Effector CD8-positive, alpha-beta T cell (primary cell): Measurements from ENCODE around the gene POU2AF1.

Experiments used
- DNase-seq: peaks from one replicate; lab custom pipeline; 2025; lab: John Stamatoyannopoulos, UW
- total RNA-seq, 4 experiments: gene quantifications; one replicate each; lab custom pipeline; 2026; lab: John Stamatoyannopoulos, UW

Gene POU2AF1
- total RNA-seq = 0 to 2.6 (median 0.44) reads per million in 4 experiments

- DNase-seq = peak; percentile 16
Measured at GRCh38 chr11:111378861-111379601, at the start of gene POU2AF1. Gene POU2AF1 (minus strand): TSS chr11:111379275. CDS start chr11:111379177, 98 bp downstream.

DNA sequence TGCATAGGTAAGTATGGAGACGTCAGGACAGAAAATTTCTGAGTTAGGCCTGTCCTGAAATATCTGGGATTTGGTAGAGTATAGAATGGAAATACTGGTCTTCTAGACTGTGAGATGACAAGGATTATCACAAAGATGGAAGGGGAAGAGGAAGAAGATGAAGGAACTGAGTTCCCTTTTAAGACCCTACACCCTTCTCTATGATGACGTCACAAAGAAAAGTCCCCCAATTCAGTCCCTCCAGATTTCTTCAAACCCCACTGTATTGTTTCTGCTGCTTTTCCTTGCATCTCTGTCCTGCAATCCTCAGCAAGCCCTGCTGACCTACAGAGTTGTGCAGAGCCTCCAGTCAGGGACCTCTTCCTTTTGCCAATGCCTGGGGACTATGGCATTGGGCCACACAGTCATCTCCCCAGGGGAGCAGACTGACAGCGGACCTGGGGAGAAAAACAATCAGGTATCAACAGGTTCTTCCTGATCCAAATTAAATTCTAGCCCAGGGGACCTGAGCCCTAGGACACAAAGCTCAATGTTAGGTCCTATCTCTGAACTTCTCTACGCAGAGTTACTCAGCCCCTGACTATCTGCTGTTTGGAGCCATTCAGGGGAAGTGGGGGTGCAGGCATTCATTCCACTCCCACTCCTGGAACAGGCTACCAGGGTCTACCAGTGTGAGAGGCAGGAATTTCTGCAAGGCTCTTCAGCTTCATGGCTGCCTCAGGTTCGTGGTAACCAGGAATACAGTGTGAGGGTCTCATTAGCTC is 49.2 kb upstream of the POU2AF1 start:
- DNase-seq = no peak

- no peak for DNase-seq
Measured at GRCh38 chr11:111427471-111427912, 48.4 kb upstream of the POU2AF1 start.

DNA sequence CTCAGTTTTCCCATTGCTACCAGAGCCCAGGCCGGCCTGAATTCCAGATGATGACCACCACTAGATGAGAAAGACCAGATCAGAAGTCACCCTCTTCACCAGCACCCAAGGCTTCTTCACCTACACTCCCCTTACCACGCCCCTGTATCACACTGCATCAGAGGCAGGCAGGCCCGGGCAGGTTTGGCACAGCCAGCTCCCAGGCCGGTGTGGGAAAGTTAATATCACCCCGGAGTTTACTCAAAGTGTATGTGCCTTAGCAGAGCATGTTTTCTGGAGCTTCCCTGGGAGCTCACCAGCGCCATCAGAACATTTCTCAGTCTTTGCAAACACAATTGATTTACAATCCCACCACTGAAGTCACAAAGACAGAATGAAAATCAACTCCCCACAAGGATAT is 47.5 kb upstream of the POU2AF1 start:
- no peak for DNase-seq

DNA sequence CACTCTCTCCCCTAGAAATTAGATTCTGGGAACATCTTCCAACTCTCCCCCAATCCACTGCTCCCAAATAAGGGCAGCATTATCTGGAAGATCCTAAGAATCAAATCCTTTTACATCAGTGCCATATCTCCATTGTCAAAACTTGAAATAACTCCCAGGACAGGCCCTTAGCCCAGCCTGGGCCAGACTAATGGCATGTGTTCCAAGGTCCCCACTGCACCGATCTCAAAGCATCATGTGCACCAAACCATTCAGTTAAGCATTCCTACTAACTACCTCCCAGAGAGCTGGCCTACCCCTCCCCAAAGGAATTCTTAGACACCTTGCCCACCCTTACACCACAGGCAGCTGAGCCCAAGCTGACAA is 44.2 kb upstream of the POU2AF1 start:
- DNase-seq = no peak

GRCh38 chr11:111422494-111423249 is 43.6 kb upstream of the POU2AF1 start:
- DNase-seq = peak; percentile 6

DNA sequence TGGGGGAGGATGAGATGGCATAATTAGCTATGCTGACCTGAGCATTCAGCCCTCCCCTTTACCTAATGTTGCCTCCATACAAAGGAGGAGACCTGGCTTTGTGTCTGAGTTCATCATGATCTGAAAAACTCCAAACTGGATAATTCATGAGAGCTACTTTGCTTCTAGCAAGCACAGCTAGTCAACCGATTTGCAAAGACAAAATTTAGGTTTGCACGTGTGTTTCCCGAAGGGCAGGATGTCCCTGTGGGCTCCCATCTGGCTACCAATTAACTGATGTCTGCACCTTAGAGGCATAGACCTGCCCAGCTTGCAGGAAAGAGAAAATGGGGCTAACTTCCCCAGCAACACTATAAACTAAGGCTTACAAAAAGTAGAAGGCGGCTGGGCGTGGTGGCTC is 42.2 kb upstream of the POU2AF1 start:
- no peak for DNase-seq

DNA sequence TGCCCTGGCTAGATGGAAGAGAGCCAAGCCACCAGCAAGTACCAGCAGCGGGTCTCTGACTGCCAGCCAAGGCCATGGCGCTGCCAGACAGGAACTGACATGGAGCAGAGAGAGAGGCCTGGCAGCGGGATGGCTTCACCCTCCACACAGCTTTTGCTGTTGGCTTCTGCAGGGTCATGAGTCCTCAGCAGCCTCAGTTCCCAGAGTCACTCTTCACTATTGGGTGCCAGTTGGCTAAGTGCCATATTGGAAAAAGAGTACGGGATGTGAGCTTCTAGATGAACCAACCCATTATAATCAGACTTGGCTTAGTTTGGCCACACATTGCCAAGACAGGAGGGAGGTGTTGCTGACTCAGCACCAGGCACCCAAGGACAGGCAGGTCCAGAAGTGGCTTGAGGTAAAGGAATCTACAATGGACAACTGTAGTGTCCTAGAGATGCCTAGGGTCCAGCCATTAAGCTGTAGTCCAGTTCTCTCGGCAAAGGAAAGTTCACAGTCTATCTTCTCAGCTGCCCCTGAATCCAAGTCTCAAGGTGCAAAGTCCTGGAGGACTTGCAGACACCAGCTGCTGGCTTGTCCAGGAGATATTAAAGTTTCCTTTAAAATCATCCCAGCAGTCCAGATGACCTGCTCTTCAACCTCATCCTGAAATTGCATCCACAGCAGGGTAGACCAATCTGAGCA is 40.7 kb upstream of the POU2AF1 start:
- DNase-seq = no peak

DNA sequence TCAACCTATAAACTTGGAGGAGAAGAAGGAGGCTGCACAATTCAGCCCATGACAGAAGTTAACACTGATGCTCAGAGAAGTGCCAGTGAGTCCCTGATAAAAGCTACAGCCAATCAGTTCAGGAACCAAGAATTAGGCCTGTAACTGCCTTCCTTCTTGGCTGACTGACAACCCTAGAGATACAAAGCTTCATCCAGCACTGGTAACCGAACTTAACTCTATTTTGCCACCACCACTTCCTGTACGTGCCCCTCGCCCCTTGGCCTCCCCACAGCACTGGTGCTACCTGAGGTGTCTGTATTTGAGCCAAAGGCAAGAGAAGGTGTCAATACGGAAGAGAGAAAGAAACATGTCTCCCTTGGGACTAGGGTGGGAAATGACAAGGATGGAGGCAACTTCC is 40.1 kb upstream of the POU2AF1 start:
- no peak for DNase-seq

GRCh38 chr11:111418436-111418787 is 39.3 kb upstream of the POU2AF1 start:
- DNase-seq = no peak

GRCh38 chr11:111417766-111418435 is 38.8 kb upstream of the POU2AF1 start:
- DNase-seq = no peak

- DNase-seq = no peak
Measured at GRCh38 chr11:111417011-111417765, 38.1 kb upstream of the POU2AF1 start.

DNA sequence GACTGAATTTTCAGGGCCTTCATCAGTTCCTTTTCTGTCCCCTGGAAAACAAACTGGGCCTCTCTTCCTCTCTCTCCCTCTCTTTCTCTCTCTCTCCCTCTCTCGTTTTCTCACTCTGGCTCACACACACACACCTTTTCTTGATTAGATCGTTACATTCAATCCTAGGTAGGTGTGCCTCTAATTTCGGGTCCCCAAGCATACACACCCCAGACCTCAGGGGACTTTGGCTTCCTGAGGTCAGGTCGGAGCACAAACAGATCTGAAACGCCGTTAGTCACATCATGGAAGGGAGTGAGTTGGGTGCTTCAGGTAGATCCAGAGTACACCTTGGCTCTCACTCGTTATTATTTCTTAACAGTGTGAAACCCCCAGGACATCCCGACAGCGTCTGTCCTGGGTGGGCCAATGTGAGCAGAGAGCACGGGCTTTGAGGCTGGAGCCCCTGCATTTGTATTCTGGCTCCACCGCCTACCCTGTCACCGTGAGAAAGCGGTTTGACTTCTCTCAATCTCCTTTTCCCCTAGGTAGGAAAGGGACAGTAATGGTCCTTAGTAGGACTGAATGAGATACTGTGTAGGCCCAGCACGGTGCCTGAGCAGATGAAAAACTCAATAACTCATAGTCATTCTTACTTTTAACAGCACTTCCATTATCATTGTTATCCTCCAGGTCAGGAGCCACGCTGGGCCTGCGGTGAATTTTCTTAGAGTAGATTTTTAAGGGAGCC is 37.3 kb upstream of the POU2AF1 start:
- DNase-seq = no peak

DNA sequence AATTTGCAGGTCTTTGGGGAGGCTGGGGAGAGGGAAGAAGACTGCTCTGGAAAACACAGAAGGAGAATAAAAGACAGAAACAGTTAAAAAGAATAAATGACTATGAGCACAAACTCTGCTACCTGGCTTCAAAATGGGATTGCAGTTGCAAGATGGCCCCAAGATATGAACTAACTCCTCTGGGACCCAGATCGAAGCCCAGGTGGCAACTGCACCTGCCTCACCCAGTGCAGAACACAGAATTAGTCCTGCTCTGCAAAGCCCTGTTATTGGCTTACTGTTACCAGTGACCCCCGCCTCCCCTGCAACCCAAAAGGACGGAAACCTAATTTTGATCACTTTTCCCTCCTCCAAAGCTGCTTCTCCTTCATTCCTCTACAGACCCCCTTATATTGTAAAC is 35.9 kb upstream of the POU2AF1 start:
- no peak for DNase-seq

DNA sequence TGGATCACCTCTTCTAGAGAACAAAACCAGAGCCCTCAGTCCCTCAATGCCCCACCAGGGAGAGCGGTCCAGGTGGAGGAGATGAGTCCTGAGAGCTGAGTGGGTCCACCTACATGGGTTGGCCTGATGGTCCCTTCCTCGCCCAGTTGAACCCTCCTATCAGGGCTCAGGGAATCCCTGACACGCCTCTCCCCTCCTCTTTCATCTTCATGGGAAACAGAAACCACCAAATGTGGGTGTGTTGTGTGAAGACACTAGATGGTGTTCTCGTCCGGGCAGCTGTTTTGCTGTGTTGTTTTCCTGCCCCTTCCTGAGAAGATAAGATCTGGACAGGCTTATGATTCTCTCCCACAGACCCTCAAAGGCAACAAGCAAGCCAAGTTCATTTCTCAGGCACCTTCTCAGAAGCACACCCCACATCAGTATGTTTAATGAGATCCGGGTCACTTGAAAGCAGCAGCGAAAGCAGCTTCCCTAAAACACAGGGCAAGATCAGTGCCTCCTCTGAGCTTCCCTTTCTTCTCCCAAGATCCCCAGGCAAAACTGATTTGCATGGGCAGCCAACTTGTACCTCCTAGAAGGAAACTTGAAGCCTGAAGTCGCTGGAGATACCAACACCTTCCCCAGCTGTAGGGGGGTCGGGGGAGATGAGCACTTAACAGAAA is 35.3 kb upstream of the POU2AF1 start:
- no peak for DNase-seq

GRCh38 chr11:111413849-111414248 is 34.8 kb upstream of the POU2AF1 start:
- no peak for DNase-seq

DNA sequence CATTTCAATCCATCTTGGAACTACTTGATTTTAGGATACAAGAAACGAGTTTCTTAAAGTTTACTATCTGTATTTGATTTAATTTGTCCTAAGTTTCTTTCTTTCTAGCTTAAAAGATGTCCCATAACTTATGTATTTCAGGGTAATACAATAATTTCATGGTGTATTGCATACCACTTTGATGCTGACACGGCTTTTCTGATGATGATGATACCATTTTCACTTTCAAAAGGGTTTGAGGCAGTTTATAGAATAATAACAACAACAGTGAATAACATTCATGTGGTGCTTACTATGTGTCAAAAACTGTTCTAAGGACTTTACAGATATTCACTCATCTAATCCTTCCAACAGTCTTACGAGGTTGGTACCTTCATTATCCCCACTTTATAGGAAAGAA is 33.2 kb upstream of the POU2AF1 start:
- DNase-seq = no peak

- DNase-seq = no peak
Measured at GRCh38 chr11:111411456-111411855, 32.4 kb upstream of the POU2AF1 start.

GRCh38 chr11:111410951-111411350 is 31.9 kb upstream of the POU2AF1 start:
- no peak for DNase-seq
